Urothelium cell line (cell line): ENCODE measurements around the gene TXNL4B.
"Not testable (repeated sequence)": the region's sequence is repeated elsewhere in the genome, so short reads cannot be mapped to it uniquely, and the experiment has no call there.

Experiments
- DNase-seq: peaks from one replicate; pipeline ENCODE4 v3.0.0; 2011; ENCODE audit warnings: low spot score, mixed read lengths
- FAIRE-seq: peaks from 2 replicates; lab custom pipeline; 2011; peaks lifted over from hg19 to GRCh38; lab: Jason Lieb, UNC

The TXNL4B gene

GRCh38 chr16:72076991-72077706 is 16.3 kb downstream of the TXNL4B start:
- not testable (repeated sequence) for FAIRE-seq, DNase-seq

GRCh38 chr16:72075067-72075466 is 18.4 kb downstream of the TXNL4B start:
- FAIRE-seq, DNase-seq: not testable (repeated sequence)

GRCh38 chr16:72073560-72074230 is 19.7 kb downstream of the TXNL4B start:
- no peak for FAIRE-seq
- DNase-seq: no peak

- DNase-seq: no peak
- no peak for FAIRE-seq
These were observed 20.7 kb downstream of the TXNL4B start for GRCh38 chr16:72072514-72073342.

- FAIRE-seq (no peak), DNase-seq (no peak)
These were observed 24.5 kb downstream of the TXNL4B start for GRCh38 chr16:72068930-72069329.

- DNase-seq (peak; percentile 31), FAIRE-seq (no peak)
These were observed 26.7 kb downstream of the TXNL4B start for GRCh38 chr16:72066747-72067146.

GRCh38 chr16:72064361-72064894 is 29.0 kb downstream of the TXNL4B start:
- FAIRE-seq: no peak

GRCh38 chr16:72061564-72061963 is 31.9 kb downstream of the TXNL4B start:
- FAIRE-seq (no peak), DNase-seq (no peak)

More at GRCh38 chr16:72064361-72064894, 29.0 kb downstream of the TXNL4B start:
- no peak for DNase-seq

GRCh38 chr16:72060405-72060804 is 33.0 kb downstream of the TXNL4B start:
- no peak for DNase-seq
- no peak for FAIRE-seq

GRCh38 chr16:72059060-72059459 is 34.4 kb downstream of the TXNL4B start:
- not testable (repeated sequence) for FAIRE-seq, DNase-seq

GRCh38 chr16:72057313-72057712 is 36.1 kb downstream of the TXNL4B start:
- FAIRE-seq, DNase-seq: not testable (repeated sequence)

GRCh38 chr16:72055911-72056310 is 37.5 kb downstream of the TXNL4B start:
- DNase-seq (no peak), FAIRE-seq (no peak)

- FAIRE-seq, DNase-seq: not testable (repeated sequence)
These were observed 39.1 kb downstream of the TXNL4B start, which contains the start of gene HP for GRCh38 chr16:72054254-72054847. HP (plus strand) TSS chr16:72054505; CDS start chr16:72054653, 148 bp downstream.

- no peak for FAIRE-seq
- no peak for DNase-seq
These were observed 41.6 kb downstream of the TXNL4B start for GRCh38 chr16:72051818-72052217.

GRCh38 chr16:72050769-72051464 is 42.5 kb downstream of the TXNL4B start:
- DNase-seq (no peak), FAIRE-seq (no peak)

GRCh38 chr16:72049110-72049509 is 44.3 kb downstream of the TXNL4B start:
- FAIRE-seq: peak; percentile 23
- DNase-seq: no peak

- FAIRE-seq (no peak), DNase-seq (no peak)
These were observed 48.5 kb downstream of the TXNL4B start for GRCh38 chr16:72044825-72045359.

GRCh38 chr16:72044296-72044695 is 49.1 kb downstream of the TXNL4B start:
- DNase-seq (no peak), FAIRE-seq (no peak)

GRCh38 chr16:72043539-72043938 is 49.9 kb downstream of the TXNL4B start:
- no peak for FAIRE-seq
- DNase-seq: no peak

GRCh38 chr16:72043058-72043457 is 50.4 kb downstream of the TXNL4B start:
- FAIRE-seq (no peak), DNase-seq (no peak)
